Measurements from ENCODE around the gene ARHGEF33. TPM values are rescaled to one million over a fixed set of nuclear protein-coding genes. Genes with fewer than 3 reads are reported as not detected.

ARHGEF33 gene
- total RNA-seq, 1 experiment from 2014 or later = 0.04 TPM

- Histone ChIP-seq H3F3A (ENCODE audit: low read length, unreplicated experiment) (no peaks in the 10 kb centered on the region), H2AFZ (ENCODE audit: low read length) (peak within 1 kb of the TSS; percentile 92), H3K36me3 (ENCODE audit: low read depth, low read length) (no peaks in the 10 kb centered on the region; the same call in 1 of the 2 replicates), H3K79me2 (ENCODE audit: low read length) (peaks cover 47% of the 10 kb centered on the region), H3K4me3 (ENCODE audit: low read length) (peak within 1 kb of the TSS; percentile 81), H3K9me3 (ENCODE audit: low read length) (no peaks in the 10 kb centered on the region), H3K27me3 (ENCODE audit: low read length) (no peaks in the 10 kb centered on the region), H4K20me1 (ENCODE audit: low read length) (no peaks in the 10 kb centered on the region), H3K4me1 (ENCODE audit: insufficient read depth, low read length) (peaks cover 15% of the 10 kb centered on the region; the same call in 1 of the 2 replicates), H3K9ac (ENCODE audit: low read length) (peak within 1 kb of the TSS; percentile 77), H3K9me2 (replicated peaks; ENCODE audit: low read length) (no peaks in the 10 kb centered on the region), H3K4me2 (ENCODE audit: low read length) (peak within 1 kb of the TSS; percentile 92), H3K27ac (ENCODE audit: low read length) (no peak within 1 kb of the TSS)
- TF ChIP-seq EZH2phosphoT487 (IDR thresholded peaks at IDR 0.05; ENCODE audit: borderline replicate concordance, low read length) (no peak), EZH2 (IDR thresholded peaks at IDR 0.05; ENCODE audit: low read length, unreplicated experiment) (no peak), CTCF (conservative IDR thresholded peaks at IDR 0.05; ENCODE audit: low read depth, low read length) (no peak)
- ATAC-seq = peak; percentile 98
- ChIA-PET CTCF (interaction anchor here (1.1 kb wide), 1 partner anchor 10 kb away, joined by 4 read pairs; no protein-coding TSS in a partner anchor), POLR2A (ENCODE audit: unreplicated experiment) (interaction anchor here (0.6 kb wide), 1 partner anchor 125 kb away, joined by 7 read pairs; the partner anchor contains the start of gene SRSF7)
- DNase-seq = peak; percentile 84
- TSS peak; percentile 80 for BruUV-seq (replicated peaks)
- intact Hi-C loops (cut with micrococcal nuclease) = no loop called here
Measured at GRCh38 chr2:38875576-38876367, 13.9 kb upstream of the ARHGEF33 start, which contains the start of the genes DHX57 and MORN2. DHX57 (minus strand) TSS chr2:38875934; CDS start chr2:38868405, 7,529 bp downstream. MORN2 (plus strand) TSS chr2:38875976.

GRCh38 chr2:38876407-38876806, 13.3 kb upstream of the ARHGEF33 start:
- no TSS peak for BruUV-seq (replicated peaks)
- Histone ChIP-seq H3K9me2 (replicated peaks; ENCODE audit: low read length) (no peaks in the 10 kb centered on the region), H3K9ac (ENCODE audit: low read length) (peak overlapping the region; percentile 77), H2AFZ (ENCODE audit: low read length) (peak overlapping the region; percentile 92), H3K36me3 (ENCODE audit: low read depth, low read length) (no peaks in the 10 kb centered on the region; the same call in 1 of the 2 replicates), H3K27me3 (ENCODE audit: low read length) (no peaks in the 10 kb centered on the region), H3K9me3 (ENCODE audit: low read length) (no peaks in the 10 kb centered on the region), H3K4me2 (ENCODE audit: low read length) (peak overlapping the region; percentile 92), H3K79me2 (ENCODE audit: low read length) (peaks cover 41% of the 10 kb centered on the region), H3F3A (ENCODE audit: low read length, unreplicated experiment) (no peaks in the 10 kb centered on the region), H3K4me1 (ENCODE audit: insufficient read depth, low read length) (peaks cover 15% of the 10 kb centered on the region; the same call in 1 of the 2 replicates), H3K27ac (ENCODE audit: low read length) (no peak overlapping the region), H3K4me3 (ENCODE audit: low read length) (peak overlapping the region; percentile 81), H4K20me1 (ENCODE audit: low read length) (no peaks in the 10 kb centered on the region)
- intact Hi-C loops (cut with micrococcal nuclease) = no loop called here
- ATAC-seq (no peak), DNase-seq (no peak)
- ChIA-PET POLR2A (ENCODE audit: unreplicated experiment) (interaction anchor here (0.6 kb wide), 1 partner anchor 125 kb away, joined by 7 read pairs; the partner anchor contains the start of gene SRSF7), CTCF (no interaction called here)
- TF ChIP-seq CTCF (conservative IDR thresholded peaks at IDR 0.05; ENCODE audit: low read depth, low read length) (no peak), EZH2 (IDR thresholded peaks at IDR 0.05; ENCODE audit: low read length, unreplicated experiment) (no peak), EZH2phosphoT487 (IDR thresholded peaks at IDR 0.05; ENCODE audit: borderline replicate concordance, low read length) (no peak)

Measured in PC-3 (cell line).